ENCODE results near the gene ATG101.

- TF ChIP-seq, protein P1, sequence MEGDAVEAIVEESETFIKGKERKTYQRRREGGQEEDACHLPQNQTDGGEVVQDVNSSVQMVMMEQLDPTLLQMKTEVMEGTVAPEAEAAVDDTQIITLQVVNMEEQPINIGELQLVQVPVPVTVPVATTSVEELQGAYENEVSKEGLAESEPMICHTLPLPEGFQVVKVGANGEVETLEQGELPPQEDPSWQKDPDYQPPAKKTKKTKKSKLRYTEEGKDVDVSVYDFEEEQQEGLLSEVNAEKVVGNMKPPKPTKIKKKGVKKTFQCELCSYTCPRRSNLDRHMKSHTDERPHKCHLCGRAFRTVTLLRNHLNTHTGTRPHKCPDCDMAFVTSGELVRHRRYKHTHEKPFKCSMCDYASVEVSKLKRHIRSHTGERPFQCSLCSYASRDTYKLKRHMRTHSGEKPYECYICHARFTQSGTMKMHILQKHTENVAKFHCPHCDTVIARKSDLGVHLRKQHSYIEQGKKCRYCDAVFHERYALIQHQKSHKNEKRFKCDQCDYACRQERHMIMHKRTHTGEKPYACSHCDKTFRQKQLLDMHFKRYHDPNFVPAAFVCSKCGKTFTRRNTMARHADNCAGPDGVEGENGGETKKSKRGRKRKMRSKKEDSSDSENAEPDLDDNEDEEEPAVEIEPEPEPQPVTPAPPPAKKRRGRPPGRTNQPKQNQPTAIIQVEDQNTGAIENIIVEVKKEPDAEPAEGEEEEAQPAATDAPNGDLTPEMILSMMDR (conservative IDR thresholded peaks at IDR 0.05 in 1 of 2, IDR thresholded peaks at IDR 0.05 in 1 of 2; ENCODE audit: extremely low read depth in 1 of 2, insufficient read depth in 1 of 2, low read depth in 1 of 2, low read length in 2 of 2): no peak
- TF ChIP-seq EZH2 (IDR thresholded peaks at IDR 0.05; ENCODE audit: borderline replicate concordance, low read length): no peak
Observed at GRCh38 chr12:52026263-52026662, 43.5 kb upstream of the ATG101 start.
